Mucosa of gallbladder (tissue), 1 donor: ENCODE data around the gene ATP2A3. TPM values are rescaled to one million over a fixed set of nuclear protein-coding genes. Genes with fewer than 3 reads are reported as not detected.
A peak's percentile ranks its signal among the peaks of the same experiment; 100 is the strongest.

ENCODE experiments used
- DNase-seq: peaks from one replicate; pipeline ENCODE4 v3.0.0-alpha.2; 2020; ENCODE audit warnings: low spot score
- total RNA-seq: library from RNA; stranded (reverse); gene quantifications from one replicate; pipeline ENCODE4 v1.2.1, GENCODE V29; 2021
- donor health status: DM: no; HTN: no; CAD: no.

The ATP2A3 gene
- total RNA-seq, 1 donor from 2014 or later: 96.5 TPM

DNA sequence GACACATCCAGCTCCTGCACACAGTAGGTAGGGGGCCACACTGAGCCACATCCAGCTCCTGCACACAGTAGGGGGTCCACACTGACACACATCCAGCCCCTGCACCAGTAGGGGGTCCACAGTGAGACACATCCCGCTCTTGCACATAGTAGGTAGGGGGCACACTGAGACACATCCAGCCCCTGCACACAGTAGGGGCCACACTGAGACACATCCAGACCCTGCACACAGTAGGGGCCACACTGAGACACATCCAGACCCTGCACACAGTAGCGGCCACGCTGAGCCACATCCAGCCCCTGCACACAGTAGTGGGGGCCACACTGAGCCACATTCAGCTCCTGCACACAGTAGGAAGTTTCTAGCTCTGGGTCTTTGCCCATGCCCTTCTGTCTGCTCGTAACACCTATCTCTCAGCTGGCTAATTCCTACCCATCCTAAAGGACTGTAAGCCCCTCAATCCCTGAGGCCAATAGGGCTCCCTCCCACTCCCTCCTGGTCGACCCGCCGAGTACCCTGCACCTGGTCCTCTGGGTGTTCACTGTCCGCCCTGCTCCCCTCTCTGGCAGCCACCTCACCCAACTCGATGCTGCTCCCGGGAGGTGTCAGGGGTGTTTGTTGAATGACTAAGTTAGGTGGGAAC lies 9.4 kb upstream of the ATP2A3 start:
- no peak for DNase-seq

DNA sequence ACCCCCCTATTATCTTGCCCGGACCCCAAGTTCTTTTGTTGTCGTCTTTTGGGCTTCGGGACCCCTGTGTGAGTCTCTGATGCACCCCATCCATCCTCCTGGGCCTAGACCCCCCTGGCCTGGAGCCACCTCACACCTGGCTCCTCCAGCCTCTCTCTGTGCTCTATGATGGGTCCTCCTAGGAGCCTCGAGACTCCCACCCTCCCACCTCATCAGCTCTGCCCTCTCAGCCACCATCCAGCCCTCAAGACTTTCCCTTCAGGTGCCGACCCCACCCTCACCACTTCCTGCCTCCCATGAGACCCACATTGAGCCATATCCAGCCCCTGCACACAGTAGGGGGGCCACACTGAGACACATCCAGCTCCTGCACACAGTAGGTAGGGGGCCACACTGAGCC lies 8.7 kb upstream of the ATP2A3 start:
- DNase-seq: no peak

DNA sequence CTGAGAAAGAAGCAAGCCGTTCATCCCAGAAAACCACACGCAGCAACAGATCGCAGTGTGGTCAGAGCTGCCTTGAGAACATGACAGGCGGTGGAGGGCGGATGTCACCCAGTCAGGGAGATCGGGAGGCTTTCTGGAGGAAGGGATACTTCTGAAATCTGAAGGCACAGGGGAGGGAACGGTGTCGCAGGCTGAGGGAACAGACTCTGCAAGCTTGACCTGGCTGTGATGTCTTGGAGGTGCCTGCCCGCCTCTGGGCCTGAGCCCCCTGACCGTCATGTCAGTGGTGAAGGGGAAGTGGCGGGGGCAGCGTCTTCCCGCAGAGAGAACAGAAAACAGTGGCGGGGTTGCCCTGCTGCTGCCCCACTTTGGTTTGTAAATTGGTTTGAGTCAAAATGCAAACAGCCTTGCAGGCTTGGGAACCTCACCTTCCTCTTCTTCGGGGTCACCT lies 8.1 kb upstream of the ATP2A3 start:
- no peak for DNase-seq

DNA sequence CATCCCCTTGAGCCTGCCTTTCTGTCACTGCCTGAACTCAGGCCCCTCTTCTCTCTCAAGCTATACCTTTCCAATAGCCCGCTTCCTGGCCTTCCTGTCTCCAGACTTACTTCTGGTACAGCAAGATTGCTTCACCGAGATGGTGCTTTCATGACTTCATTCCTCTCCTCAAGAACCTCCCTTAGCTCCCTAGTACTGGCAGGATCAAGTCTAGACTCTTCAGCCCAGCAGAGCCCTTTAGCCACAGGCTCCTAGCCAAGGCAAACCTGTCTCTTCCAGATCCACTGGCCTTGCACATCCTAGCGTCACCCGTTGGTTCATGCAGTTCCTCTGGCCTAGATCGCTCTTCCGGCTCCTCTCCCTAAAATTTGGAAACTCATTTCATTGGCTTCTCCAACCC lies 6.4 kb upstream of the ATP2A3 start:
- no peak for DNase-seq

DNA sequence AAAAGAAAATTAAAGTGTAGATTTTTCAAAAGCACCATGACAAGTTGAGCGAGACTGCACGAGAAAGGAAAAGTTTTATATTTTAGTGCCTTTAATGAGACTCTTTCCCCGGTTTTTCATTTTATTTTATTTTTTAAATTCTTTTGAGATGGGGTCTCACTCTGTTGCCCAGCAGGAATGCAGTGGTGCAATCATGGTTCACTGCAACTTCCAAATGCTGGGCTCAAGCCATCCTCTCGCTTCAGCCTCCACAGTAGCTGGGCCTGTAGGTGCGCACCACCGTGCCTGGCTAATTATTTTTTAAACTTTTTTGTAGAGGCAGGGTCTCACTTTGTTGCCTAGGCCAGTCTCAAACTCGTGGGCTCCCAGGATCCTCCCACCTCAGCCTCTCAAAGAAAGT lies 5.7 kb upstream of the ATP2A3 start:
- no peak for DNase-seq

DNA sequence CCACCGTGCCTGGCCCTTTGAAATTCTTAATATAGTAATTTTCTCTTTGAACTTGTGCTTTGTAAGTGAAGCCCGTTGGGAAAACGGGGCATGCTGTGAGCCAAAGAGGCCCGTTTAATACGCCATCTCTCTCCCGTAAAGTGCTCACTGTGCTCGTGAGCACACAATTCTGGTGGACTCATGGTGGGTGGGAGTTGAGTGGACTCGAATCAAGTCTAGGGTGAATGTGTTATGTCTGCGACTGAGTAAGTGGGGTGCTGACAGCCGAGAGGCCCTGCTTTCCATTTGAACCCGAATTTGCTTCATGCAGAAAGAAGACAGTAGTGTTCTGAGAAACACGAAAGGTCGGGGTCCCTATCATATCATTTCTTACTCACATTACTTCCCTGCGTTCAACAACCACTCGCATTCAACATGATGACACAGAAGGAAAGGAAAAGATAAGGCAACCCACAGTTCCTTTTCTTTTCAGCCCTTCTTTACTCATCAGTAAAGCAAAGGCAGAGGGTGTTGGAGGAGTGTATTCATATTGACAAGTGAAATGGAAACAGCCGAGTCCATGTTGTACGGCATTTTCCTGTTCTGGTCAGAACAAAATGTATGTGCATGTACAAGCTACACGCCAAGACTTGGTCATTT lies 4.8 kb upstream of the ATP2A3 start:
- DNase-seq: no peak

DNA sequence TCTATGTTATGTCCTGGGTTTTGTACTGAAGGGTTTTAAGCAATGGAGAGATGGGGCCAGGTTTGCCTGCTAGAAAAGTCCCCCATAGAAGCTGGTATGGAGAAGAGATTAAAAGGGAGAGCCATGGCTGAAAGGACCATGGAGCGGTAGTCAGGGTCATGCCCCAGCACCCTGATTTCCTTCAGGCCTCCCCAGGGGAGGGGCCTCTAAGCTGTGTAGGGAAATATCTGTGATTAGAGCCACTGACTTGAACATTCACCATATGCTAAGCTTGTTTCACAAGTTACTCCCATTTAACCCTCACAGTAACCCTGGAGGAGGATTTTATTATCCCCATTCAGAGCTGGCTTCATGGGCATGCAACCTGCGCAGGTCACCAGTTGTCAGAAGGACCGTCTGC lies 3.8 kb upstream of the ATP2A3 start:
- no peak for DNase-seq

DNA sequence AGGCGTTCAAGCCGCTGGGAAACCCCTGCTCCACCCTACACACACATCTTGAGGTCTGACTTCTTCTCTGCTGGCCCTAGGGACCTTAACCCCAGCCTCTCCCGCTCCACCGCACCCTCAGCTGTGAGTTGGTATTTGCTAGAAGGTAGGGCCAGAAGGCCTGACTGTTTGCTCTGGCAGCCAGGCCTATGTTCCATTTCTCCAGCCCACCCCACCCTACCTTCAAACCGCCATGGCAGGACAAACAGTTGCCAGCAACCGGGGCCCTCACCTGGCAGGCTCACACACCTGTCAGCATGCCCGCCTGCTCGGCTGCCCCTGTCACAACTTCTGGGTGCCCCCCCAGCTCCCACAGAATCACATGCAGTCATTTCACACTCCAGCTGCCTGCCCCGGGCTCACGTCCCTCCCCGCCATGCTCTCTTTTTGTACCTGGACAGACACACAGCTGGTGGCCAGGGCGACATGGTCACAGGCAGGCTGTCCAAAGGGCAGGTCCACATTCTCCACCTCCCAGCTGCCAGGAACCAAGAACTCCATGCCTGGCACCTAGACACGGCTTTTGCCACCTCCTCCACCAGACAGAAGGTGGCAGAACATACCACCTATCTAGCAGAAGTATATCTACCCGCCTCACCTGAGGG lies 2.6 kb upstream of the ATP2A3 start:
- DNase-seq: peak; percentile 53

DNA sequence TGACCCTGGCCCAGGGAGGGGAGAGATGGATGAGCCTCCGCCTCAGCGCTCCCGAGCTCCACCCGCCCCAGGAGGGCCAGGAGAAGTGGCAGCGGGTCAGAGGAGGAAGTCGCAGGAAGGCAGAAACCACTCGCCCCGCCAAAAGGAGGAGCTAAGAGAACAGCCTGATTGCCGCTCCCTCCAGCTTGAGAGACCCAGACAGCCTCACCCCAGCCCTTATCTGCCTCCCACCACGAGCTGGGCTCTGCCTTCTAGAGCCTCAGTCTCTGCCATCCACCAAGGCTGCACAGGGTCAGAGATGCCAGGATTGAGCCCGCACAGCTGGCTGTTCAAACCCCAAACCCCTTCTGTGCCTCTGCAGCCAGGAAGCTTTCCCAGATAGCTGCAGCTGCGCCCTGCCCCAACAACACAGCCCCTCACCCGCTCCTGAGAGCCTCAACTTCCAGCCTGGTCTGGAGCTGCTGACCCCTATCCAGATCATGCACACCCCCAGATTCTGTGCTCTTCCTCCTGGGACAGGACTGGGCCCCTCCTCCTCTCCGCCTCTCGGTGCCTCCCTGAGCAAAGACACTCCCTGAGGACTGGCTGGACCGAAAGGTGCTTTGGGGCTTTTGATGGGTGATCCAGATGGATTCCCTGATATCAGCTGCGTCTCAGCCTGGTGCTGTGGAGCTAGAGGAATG lies 1.0 kb upstream of the ATP2A3 start:
- peak; percentile 70 for DNase-seq

DNA sequence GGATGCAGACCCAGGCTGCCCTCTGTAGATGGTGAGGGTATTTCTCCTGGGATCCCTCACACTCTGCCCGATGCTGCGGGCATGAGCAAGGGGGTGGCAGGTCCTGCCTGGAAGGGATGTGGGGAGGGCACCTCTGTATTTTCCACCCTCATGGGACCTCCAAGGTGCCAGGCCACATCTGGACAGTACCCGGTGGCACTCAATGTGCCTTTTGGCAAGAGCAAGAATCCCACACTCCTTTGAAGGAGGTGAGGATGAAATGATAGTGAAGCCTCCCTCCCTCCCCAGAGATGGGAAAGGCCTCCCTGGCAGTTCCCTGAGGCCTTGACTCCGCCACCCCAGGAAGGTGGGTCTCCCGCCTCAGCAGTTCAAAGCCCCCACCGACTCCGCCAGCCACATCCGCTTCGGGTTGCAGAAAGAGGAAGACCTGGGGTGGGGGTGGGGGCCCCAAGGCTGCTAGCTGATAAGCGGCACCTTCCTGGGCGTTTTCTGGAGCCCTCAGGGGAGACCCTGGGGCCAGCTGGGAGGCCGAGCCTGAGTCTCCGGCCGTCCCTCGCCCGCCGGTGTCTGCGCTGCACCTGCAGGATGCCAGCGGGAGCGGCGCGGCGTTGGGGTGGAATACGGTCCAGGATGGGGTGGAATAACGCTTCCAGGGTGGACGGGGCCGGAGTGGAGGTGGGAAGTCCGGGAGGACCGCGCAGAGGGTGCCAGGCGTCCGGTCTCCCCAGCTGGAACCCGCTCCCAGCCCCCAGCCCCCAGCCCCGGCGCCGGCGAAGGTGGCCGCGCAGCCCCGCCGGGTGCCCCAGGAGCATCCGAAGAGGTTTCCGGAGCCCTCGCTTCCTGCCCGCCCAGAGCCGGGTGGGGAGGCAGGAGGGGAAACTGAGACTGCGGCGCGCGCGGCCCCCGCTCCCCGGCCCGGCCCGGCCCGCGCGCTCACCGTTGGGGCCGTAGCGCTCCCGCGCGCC lies 718 bp downstream of the ATP2A3 start:
- DNase-seq: peak; percentile 19

DNA sequence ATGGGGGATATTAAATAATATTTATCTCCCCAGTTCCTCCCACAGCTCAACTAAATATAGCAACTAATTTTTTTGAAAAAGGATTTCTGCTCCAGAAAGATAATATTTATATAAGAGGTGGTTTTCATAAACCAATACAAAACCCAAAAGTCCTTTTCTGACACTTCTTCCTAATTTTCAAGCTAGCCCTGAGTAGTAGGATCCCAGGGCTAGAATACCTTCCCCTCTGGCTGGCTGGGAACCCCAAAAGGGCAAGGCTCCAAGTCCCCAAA lies 1.3 kb downstream of the ATP2A3 start:
- DNase-seq: no peak

DNA sequence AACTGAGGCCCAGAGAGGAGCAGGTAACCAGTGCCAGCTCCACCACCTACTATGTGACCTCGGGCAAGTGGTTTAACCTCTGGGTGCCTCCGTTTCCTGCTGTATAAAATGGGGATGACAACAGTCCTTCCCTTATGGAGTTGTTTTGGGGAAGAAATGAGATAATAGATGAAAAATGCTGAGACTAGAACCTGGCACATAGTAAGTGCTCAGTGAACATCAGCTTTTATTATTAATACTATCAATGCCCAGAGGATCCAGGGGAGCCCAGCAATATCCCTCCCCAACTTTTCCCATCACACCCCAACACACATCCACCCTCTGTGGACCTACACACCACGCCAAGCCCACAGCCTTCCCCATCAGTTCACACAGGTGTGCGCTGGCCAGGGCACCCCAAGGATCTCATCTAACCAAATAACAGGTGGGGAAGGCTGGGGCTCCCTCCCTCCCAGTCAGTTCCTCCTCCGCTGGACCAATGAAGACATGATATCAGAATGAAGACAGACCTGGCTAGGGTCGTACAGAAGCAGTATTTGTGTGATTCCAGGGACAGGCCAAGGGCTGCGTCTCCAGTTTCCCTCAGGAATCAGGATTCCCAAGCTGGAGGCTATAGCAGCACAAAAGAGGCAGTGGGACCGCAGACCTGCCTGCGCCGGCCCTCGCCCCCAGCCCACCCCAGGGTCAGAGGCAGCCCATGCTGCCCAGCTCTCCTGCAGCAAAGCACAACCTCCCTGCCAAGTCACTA lies 1.8 kb downstream of the ATP2A3 start:
- DNase-seq: no peak

DNA sequence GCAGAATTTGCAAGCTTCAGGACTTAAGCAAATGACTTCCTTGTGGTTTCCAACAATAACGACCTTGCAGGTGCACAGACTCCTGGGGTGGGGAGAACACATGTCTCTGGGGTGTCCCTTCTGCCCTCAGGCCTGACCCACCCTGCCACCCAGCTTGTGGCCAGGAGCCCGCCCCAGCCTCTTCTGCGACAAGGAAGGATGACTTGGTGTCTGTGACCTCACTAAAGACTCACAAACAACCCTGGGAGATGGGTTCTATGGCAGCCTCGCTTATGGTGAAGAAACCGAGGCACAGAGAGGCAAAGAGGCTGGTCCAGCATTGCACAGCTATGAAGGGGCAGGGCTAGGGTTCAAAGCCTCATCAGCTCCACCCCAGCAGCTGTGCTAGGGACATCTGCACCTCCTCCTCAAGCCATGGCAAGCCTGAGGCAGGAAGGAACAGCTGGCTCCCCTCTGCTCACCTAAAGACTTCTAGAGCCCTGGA lies 2.6 kb downstream of the ATP2A3 start:
- DNase-seq: no peak

DNA sequence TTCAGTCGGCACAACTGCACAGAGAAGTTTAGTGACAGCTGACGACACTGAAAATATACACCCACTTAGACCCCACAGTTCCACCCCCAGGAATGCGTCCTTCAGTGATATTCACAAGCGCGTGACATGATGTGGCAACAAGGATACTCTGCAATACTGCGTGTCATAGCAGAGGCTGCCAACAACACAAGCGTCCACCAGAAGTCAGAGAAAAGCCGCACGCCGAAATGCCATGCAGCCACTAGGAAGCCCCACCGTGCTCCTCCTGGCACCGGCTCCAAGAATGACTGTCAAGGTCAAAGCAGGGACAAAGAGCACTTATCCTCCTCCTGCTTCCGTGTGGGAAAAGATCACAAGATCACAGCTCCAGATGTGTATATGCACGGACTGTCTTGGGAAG lies 3.5 kb downstream of the ATP2A3 start:
- peak; percentile 45 for DNase-seq

DNA sequence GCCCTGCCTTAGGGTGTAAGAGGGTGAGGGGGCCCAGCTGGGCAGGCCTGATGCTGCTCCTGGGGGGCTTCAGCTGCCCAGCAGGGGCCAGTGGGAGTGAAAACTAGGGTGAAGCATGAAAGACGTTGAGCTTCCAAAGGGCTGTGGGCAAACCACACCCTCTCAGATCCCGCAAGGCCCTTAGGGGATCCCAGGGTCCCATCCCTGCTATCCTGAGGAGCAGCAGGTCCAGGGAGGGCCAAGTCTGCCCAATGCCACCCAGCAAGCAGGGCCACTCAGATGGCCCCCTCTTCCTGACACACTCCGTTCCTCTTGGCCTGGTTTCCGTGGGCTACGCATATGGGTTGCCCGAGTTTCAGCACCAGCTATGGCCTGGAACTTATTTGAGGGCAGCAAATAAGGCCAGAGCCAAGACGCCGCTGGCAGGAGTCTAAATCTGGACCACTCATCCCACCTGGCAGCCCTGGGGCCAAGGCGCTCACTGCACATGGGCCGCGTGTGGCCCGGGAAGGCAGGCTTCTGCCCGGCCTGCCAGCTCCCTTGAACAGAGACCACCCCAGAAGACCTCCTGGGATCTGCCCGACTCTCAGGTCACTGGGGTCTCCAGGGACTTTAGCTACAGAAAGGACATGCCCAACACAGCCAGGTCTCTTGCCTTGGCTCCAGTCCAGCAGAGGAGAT lies 4.2 kb downstream of the ATP2A3 start:
- DNase-seq: no peak

DNA sequence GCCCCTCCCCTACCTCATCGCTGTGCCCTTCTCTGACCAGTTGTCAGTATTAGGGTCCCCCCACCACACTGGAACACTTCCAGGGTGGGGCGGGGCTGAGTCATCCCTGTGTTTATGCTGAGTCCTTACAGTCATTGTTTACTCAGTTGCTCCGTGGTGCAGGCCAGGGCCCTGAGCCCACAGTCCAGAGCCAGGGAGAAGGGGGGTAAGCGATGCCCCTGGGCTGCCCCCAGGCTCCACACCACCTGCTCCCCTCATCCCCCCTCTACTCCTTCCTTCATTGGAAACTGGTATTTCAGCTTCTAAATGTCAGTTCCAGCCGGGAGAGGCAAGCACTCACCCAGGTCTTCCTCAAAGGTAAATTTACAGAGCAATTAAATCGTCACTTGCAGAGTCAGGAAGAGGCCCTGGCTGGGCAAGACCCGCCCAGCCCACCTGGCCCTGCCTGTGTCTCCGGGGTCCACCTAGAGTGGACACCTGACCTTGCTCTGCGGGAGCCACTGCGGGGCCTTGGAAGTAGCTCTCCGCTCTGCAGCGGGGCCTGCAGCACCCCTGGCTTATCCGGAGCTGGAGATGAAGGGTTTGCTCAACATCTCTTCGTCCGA lies 4.8 kb downstream of the ATP2A3 start:
- peak; percentile 44 for DNase-seq

DNA sequence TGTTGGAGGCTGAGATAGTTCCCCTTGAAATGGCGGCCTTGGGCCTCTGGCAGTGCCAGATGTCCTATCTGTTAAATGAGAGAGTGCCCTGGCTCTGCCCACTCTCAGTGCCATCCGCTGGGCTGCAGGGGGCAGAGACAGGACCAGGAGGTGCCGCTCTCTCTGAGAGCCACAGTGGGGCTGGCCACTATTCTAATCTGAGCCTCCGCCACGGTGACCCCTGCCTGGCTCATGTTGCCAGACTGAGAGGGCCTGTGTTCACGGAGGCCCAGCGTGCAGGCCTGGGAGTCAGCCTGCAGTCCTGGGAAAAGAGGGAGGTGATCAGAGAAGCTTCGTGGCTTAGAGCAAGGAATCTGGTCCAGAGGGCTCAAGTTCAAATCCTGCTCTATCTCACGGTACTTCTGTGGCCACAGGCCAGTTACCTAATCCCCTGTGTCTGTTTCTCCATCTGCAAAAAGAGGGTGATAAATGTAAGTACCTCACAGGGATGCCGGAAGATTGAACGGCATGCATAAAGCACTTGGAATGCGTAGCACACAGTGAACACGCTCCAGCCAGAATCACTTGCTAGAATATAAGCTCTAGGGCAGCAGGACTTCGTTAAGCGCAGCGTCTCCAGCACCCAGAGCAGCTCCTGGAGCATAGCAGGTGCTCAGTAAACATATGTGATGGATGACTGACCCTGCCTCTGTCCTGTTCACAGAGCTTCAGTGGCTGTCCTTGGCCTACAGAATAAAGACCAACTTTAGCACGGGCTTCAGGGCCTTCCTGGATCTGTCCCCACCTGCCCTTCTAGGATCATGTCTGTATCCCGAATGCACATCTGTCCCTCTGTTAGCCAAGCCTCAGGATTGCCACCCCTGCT lies 6.3 kb downstream of the ATP2A3 start:
- DNase-seq: no peak

DNA sequence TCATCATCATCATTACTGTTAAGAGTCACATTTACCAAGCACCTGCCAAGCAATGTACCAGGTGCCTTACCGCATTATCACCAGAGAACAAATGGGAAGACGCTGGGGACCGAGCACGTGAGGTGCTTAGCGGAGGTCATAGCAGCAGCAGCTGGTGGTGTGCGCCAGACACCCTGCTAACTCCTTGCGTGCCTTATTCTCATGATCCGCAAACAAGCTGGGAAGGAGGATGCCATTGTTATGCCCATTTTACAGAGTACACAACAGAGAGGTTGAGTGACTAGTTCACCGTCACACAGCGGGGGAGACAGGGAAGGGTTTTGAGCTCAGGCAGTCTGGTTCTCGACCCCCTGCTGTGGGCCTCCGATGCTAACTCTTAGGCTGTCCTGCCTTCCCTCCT lies 7.3 kb downstream of the ATP2A3 start:
- DNase-seq: no peak
